Gastroesophageal sphincter (tissue), 3 donors: Measurements from ENCODE around the gene KCNIP4.

Experiments
- EP300 ChIP-seq: sonication (generic); formaldehyde crosslinking; IDR thresholded peaks from one replicate; pipeline ENCODE4 v1.6.1; 2017; ENCODE audit warnings: antibody characterized with exemption, mild to moderate bottlenecking
- POLR2A ChIP-seq, 2 donors: fragments of 450-650 bp; IDR thresholded peaks; one replicate each; pipeline ENCODE4 v1.6.1; 2017; ENCODE audit warnings: antibody characterized with exemption in 2 of 2, mild to moderate bottlenecking in 2 of 2, moderate library complexity in 1 of 2
- POLR2AphosphoS5 ChIP-seq: sonication (generic); formaldehyde crosslinking; IDR thresholded peaks from one replicate; pipeline ENCODE4 v1.6.1; 2017; ENCODE audit warnings: antibody characterized with exemption
- TF ChIP-seq, protein P1 (sequence below), 4 experiments: fragments of 200-600 bp in 2 of 4; fragments of 450-650 bp in 2 of 4; sonication (generic) in 1 of 4; IDR thresholded peaks; one replicate each; pipeline ENCODE4 v1.5.1; 2017 to 2019; ENCODE audit warnings: antibody characterized with exemption in 4 of 4, mild to moderate bottlenecking in 2 of 4, moderate library complexity in 2 of 4

DNA sequence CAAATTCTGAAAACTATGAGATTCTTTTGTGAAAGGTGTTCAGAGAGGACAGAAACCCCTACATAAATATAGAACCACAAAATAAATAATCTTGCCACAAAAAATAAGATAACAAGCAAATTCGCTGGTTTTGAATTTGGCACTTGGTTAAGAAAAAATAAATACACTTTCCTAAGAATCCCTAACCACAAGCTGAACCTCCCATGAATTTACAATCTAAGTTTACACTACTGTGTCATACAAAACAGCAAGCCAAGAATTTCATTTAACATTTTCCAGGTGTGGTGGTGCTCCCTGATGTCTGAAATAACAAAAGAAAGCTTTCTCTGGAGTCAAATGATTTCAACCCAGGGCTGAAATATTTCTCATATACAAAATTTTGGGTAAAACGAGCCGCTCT is 121.0 kb downstream of the KCNIP4 start:
- TF ChIP-seq, protein P1, sequence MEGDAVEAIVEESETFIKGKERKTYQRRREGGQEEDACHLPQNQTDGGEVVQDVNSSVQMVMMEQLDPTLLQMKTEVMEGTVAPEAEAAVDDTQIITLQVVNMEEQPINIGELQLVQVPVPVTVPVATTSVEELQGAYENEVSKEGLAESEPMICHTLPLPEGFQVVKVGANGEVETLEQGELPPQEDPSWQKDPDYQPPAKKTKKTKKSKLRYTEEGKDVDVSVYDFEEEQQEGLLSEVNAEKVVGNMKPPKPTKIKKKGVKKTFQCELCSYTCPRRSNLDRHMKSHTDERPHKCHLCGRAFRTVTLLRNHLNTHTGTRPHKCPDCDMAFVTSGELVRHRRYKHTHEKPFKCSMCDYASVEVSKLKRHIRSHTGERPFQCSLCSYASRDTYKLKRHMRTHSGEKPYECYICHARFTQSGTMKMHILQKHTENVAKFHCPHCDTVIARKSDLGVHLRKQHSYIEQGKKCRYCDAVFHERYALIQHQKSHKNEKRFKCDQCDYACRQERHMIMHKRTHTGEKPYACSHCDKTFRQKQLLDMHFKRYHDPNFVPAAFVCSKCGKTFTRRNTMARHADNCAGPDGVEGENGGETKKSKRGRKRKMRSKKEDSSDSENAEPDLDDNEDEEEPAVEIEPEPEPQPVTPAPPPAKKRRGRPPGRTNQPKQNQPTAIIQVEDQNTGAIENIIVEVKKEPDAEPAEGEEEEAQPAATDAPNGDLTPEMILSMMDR (IDR thresholded peaks at IDR 0.05) = no peak
- TF ChIP-seq POLR2A (IDR thresholded peaks at IDR 0.05) (no peak), POLR2AphosphoS5 (no peak), EP300 (no peak)
